DOHH2 (cell line): Measurements from ENCODE around the gene DBR1.

Experiments used
- EZH2phosphoT487 ChIP-seq: fragments of 200-600 bp; sonication (generic); IDR thresholded peaks from 2 replicates; pipeline ENCODE4 v1.6.1; 2017; ENCODE audit warnings: borderline replicate concordance, mild to moderate bottlenecking, antibody characterized with exemption, low read length, moderate library complexity, mixed read lengths
- TF ChIP-seq, protein P1 (sequence below): fragments of 200-600 bp; sonication (generic); IDR thresholded peaks from one replicate; pipeline ENCODE4 v1.5.1; 2014; ENCODE audit warnings: antibody characterized with exemption, mild to moderate bottlenecking, low read depth, low read length; ENCODE audit not compliant: poor library complexity, severe bottlenecking

- TF ChIP-seq, protein P1, sequence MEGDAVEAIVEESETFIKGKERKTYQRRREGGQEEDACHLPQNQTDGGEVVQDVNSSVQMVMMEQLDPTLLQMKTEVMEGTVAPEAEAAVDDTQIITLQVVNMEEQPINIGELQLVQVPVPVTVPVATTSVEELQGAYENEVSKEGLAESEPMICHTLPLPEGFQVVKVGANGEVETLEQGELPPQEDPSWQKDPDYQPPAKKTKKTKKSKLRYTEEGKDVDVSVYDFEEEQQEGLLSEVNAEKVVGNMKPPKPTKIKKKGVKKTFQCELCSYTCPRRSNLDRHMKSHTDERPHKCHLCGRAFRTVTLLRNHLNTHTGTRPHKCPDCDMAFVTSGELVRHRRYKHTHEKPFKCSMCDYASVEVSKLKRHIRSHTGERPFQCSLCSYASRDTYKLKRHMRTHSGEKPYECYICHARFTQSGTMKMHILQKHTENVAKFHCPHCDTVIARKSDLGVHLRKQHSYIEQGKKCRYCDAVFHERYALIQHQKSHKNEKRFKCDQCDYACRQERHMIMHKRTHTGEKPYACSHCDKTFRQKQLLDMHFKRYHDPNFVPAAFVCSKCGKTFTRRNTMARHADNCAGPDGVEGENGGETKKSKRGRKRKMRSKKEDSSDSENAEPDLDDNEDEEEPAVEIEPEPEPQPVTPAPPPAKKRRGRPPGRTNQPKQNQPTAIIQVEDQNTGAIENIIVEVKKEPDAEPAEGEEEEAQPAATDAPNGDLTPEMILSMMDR = no peak
- no peak for TF ChIP-seq EZH2phosphoT487
These were observed 44.5 kb upstream of the DBR1 start for GRCh38 chr3:138219255-138219654.
